Adrenal gland (tissue), 5 donors: ENCODE results near the gene PPP6C.

Source experiments
- POLR2A ChIP-seq, 2 donors: fragments of 450-650 bp; IDR thresholded peaks; one replicate each; pipeline ENCODE4 v1.6.1; 2017; ENCODE audit warnings: antibody characterized with exemption in 2 of 2, mild to moderate bottlenecking in 2 of 2, moderate library complexity in 1 of 2
- TF ChIP-seq, protein P1 (sequence below), 6 experiments: fragments of 450-650 bp in 4 of 6; fragments of 200-600 bp in 2 of 6; sonication (generic) in 1 of 6; IDR thresholded peaks; 1 replicate in 5 of 6; 2 replicates in 1 of 6; pipeline versions ENCODE4 v1.5.1 to v1.8.0; 2016 to 2021; ENCODE audit warnings: antibody characterized with exemption in 6 of 6, mild to moderate bottlenecking in 2 of 6, moderate library complexity in 1 of 6
- donor health status: DM: no; HTN: no; CAD: no.

DNA sequence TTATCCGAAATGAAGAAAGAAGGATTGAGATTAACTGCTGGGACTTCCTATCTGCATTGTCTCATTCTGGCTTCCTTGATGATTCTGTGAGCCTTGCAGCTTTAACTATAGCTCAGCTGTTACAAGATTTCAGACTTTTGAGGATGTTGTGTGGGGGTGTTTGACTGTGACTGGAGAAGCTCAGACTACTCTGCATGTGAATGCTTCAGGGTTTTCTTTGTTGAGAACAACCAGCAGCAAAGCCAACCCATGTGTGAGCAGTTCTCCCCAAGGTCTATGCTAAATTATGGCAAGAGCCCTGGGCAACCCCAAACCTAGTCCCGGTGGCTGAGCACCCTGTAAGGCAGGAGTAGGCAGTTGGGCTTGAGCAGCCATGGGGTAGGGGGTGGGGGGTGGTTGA is 37.9 kb downstream of the PPP6C start:
- TF ChIP-seq, protein P1, sequence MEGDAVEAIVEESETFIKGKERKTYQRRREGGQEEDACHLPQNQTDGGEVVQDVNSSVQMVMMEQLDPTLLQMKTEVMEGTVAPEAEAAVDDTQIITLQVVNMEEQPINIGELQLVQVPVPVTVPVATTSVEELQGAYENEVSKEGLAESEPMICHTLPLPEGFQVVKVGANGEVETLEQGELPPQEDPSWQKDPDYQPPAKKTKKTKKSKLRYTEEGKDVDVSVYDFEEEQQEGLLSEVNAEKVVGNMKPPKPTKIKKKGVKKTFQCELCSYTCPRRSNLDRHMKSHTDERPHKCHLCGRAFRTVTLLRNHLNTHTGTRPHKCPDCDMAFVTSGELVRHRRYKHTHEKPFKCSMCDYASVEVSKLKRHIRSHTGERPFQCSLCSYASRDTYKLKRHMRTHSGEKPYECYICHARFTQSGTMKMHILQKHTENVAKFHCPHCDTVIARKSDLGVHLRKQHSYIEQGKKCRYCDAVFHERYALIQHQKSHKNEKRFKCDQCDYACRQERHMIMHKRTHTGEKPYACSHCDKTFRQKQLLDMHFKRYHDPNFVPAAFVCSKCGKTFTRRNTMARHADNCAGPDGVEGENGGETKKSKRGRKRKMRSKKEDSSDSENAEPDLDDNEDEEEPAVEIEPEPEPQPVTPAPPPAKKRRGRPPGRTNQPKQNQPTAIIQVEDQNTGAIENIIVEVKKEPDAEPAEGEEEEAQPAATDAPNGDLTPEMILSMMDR (IDR thresholded peaks at IDR 0.05): no peak
- no peak for TF ChIP-seq POLR2A (IDR thresholded peaks at IDR 0.05)
